Common myeloid progenitor, CD34-positive (primary cell): ENCODE data around the gene MCUB.

Experiments used
- CTCF ChIA-PET: fragments of 350-600 bp; sonication (Branson Sonifier 250); formaldehyde crosslinking; loops from one replicate; lab custom pipeline; 2021; ENCODE audit warnings: antibody characterized with exemption; lab: Charles Lee
- POLR2A ChIA-PET: fragments of 350-600 bp; sonication (Branson Sonifier 250); formaldehyde crosslinking; loops from one replicate; lab custom pipeline; 2021; ENCODE audit warnings: antibody characterized with exemption; lab: Charles Lee
- DNase-seq, 3 donors: peaks; one replicate each; pipeline versions ENCODE4 v3.0.0 to v3.0.0-alpha.2; 2013
- H3K27ac ChIP-seq, 2 experiments: 1 replicate in 1 of 2; 2 replicates in 1 of 2; pipeline ENCODE4 v1.7.0; 2013; ENCODE audit warnings: inconsistent platforms in 2 of 2, low read length in 2 of 2, mild to moderate bottlenecking in 2 of 2, low read depth in 1 of 2, moderate library complexity in 1 of 2; ENCODE audit not compliant: severe bottlenecking in 2 of 2, insufficient read depth in 1 of 2, poor library complexity in 1 of 2
- H3K27me3 ChIP-seq, 5 experiments: replicated peaks in 2 of 5; 1 replicate in 3 of 5; 2 replicates in 2 of 5; pipeline versions ENCODE4 v1.6.1 to v1.7.0; 2013; ENCODE audit warnings: low read length in 4 of 5, mild to moderate bottlenecking in 2 of 5, moderate library complexity in 2 of 5, inconsistent platforms in 1 of 5; ENCODE audit not compliant: insufficient read depth in 5 of 5, control insufficient read depth in 4 of 5
- H3K36me3 ChIP-seq, 4 experiments: 1 replicate in 2 of 4; 2 replicates in 2 of 4; pipeline versions ENCODE4 v1.6.1 to v1.7.0; 2013; ENCODE audit warnings: low read length in 3 of 4, control low read depth in 1 of 4, mild to moderate bottlenecking in 1 of 4; ENCODE audit not compliant: control insufficient read depth in 4 of 4, insufficient read depth in 4 of 4
- H3K4me1 ChIP-seq, 4 experiments: 1 replicate in 3 of 4; 2 replicates in 1 of 4; pipeline versions ENCODE4 v1.6.1 to v1.7.1; 2013; ENCODE audit warnings: low read length in 3 of 4, mild to moderate bottlenecking in 3 of 4, control low read depth in 1 of 4, inconsistent platforms in 1 of 4, moderate library complexity in 1 of 4; ENCODE audit not compliant: control insufficient read depth in 4 of 4, insufficient read depth in 4 of 4; ENCODE audit errors: control extremely low read depth in 1 of 4
- H3K4me3 ChIP-seq, 7 experiments: 1 replicate in 4 of 7; 2 replicates in 3 of 7; pipeline versions ENCODE4 v1.5.1 to v1.7.0; 2013; ENCODE audit warnings: mild to moderate bottlenecking in 7 of 7, low read length in 6 of 7, moderate library complexity in 6 of 7, inconsistent platforms in 2 of 7, low read depth in 2 of 7, control low read depth in 1 of 7; ENCODE audit not compliant: insufficient read depth in 4 of 7, control insufficient read depth in 1 of 7; ENCODE audit errors: extremely low read depth in 1 of 7
- H3K9me3 ChIP-seq, 5 experiments: 1 replicate in 4 of 5; 2 replicates in 1 of 5; pipeline versions ENCODE4 v1.6.1 to v1.7.1; 2013; ENCODE audit warnings: low read length in 4 of 5, mild to moderate bottlenecking in 2 of 5, inconsistent platforms in 1 of 5, low read depth in 1 of 5, moderate library complexity in 1 of 5; ENCODE audit not compliant: control insufficient read depth in 4 of 5, insufficient read depth in 2 of 5; ENCODE audit errors: control extremely low read depth in 1 of 5
- WGBS: methylation state at CpG from one replicate; pipeline ENCODE4 v1.1.5; 2013; ENCODE audit not compliant: insufficient coverage; 5-methylcytosine and 5-hydroxymethylcytosine counted together

Gene MCUB

DNA sequence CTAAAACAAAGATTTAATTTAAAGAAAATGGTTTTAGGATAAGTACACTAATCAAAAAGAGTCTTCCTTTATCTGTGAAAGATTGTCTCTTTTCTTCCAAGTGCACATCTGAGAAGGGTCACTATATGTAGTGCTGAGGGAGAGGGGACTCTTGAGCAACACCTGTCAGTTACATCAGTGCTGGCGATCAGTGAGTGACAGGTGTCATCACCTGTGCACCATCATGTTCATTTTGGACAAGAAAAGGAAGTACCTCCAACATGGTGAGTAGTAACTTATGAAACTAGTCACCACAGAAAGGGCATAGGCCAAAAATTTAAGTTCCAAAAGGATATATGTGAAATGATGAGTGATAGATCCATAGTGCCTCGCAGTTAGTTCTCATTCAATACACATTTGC is 55.7 kb downstream of the MCUB start:
- Histone ChIP-seq H3K4me1 (no peaks in the 10 kb centered on the region), H3K9me3 (peaks cover 0 to 11% (median 3%) of the 10 kb centered on the region in 5 experiments)

DNA sequence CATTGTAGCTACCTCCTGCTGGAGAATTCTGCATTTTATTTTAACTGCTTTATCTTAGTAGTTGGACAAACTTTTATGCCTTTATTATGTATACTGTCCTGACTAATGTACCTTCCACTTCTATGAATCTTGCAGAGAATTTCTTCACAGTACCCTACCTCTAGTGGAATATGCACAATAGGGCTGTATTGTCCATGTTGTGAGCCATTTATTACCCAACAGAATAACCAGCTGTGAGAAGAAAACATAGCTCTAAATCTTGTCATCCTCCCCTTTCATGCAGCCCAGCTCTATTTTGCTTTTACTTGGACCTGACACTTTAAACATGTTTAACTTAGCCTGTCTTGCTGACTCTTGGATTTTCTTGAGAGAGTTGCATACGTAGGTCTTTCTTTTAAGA is 56.2 kb downstream of the MCUB start:
- H3K27me3 ChIP-seq: no peaks in the 10 kb centered on the region
- DNase-seq: no peak
- H3K27ac ChIP-seq: no peak overlapping the region
- H3K4me1 ChIP-seq: no peaks in the 10 kb centered on the region
- peaks cover 0 to 6% (median under 1%) of the 10 kb centered on the region in 5 experiments for H3K9me3 ChIP-seq
- peaks cover 0 to 5% (median 0%) of the 10 kb centered on the region in 4 experiments for H3K36me3 ChIP-seq
- CTCF ChIA-PET: no interaction called here
- WGBS: no CpG with 5 or more reads among the region's 1 CpG
- POLR2A ChIA-PET: no interaction called here
- no peak overlapping the region for H3K4me3 ChIP-seq

More for the DNA sequence above, 55.7 kb downstream of the MCUB start:
- Histone ChIP-seq H3K27ac (no peak overlapping the region), H3K36me3 (peaks cover 0 to 5% (median 0%) of the 10 kb centered on the region in 4 experiments), H3K27me3 (no peaks in the 10 kb centered on the region), H3K4me3 (no peak overlapping the region)
- POLR2A ChIA-PET: interaction anchor here (0.7 kb wide), 1 partner anchor 8 kb away, joined by 3 read pairs; no protein-coding TSS in a partner anchor
- 89% methylated on average over 1 of the region's 2 CpGs for WGBS
- DNase-seq: no peak
- CTCF ChIA-PET: interaction anchor here (1.0 kb wide), 1 partner anchor 10 kb away, joined by 3 read pairs; no protein-coding TSS in a partner anchor

DNA sequence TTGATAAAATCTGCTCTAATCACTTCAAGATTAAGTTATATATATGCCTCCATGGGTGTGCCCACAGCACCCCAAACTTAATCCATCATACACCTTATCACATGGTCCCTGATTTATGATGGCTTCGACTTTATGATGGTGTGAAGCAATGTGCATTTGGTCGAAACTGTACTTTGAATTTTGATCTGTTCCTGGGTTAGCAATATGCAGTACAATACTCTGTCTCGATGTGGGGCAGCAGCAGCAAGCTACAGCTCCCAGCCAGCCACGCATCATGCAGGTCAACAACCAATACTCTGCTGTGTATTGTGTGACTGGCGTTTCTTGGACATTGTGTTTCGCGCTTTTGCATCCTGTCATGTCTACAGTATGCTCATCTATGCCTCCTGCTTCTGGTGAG is 62.6 kb downstream of the MCUB start:
- H3K9me3 ChIP-seq: no peaks in the 10 kb centered on the region

DNA sequence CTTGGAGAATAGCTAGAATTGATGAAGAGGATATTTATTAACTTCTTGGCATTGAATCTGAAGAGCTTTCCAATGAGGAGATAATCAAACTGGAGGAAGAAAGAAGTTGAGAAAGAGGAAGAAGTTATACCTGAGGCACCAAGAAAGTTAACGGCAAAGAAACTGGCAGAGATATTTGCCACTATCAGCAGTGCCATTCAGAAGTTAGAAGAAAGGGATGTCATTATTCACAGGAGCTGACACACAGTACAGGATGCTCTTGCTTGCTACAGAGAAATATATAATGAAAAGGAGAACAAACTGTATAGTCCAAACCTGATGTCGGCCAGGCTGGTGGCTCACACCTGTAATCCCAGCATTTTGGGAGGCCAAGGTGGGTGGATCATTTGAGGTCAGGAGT is 64.5 kb downstream of the MCUB start:
- ChIA-PET CTCF (interaction anchor here (0.7 to 2.3 kb wide), 5 partner anchors 12 to 192 kb away, joined by 3 to 5 read pairs (median 5); no protein-coding TSS in a partner anchor), POLR2A (no interaction called here)
- no peaks in the 10 kb centered on the region for H3K9me3 ChIP-seq
- WGBS: 0% methylated on average over 2 of the region's 2 CpGs
- H3K27ac ChIP-seq: no peak overlapping the region
- no peaks in the 10 kb centered on the region for H3K27me3 ChIP-seq
- H3K36me3 ChIP-seq: no peaks in the 10 kb centered on the region
- peaks cover 0 to 12% (median 3%) of the 10 kb centered on the region in 4 experiments for H3K4me1 ChIP-seq
- no peak overlapping the region for H3K4me3 ChIP-seq
- DNase-seq: peak in 2 of 3 donors; percentile 75 to 88

More for the DNA sequence above, 62.6 kb downstream of the MCUB start:
- CTCF ChIA-PET: no interaction called here
- Histone ChIP-seq H3K4me3 (no peak overlapping the region), H3K27ac (no peak overlapping the region), H3K36me3 (no peaks in the 10 kb centered on the region), H3K4me1 (peaks cover 0 to 3% (median 1%) of the 10 kb centered on the region in 4 experiments), H3K27me3 (no peaks in the 10 kb centered on the region)
- POLR2A ChIA-PET: no interaction called here
- 98% methylated on average over 6 of the region's 7 CpGs for WGBS
- DNase-seq: no peak

- WGBS: 90% methylated on average over 4 of the region's 4 CpGs
- DNase-seq: no peak
- H3K4me3 ChIP-seq: no peak overlapping the region
- H3K27me3 ChIP-seq: no peaks in the 10 kb centered on the region
- H3K4me1 ChIP-seq: peaks cover 10 to 32% (median 19%) of the 10 kb centered on the region in 4 experiments
- no peaks in the 10 kb centered on the region for H3K36me3 ChIP-seq
- no peak overlapping the region for H3K27ac ChIP-seq
- no peaks in the 10 kb centered on the region for H3K9me3 ChIP-seq
- ChIA-PET CTCF (interaction anchor here (1.7 kb wide), 1 partner anchor 9 kb away, joined by 3 read pairs; no protein-coding TSS in a partner anchor), POLR2A (no interaction called here)
Observed at GRCh38 chr4:109627361-109627760, 67.3 kb downstream of the MCUB start.

DNA sequence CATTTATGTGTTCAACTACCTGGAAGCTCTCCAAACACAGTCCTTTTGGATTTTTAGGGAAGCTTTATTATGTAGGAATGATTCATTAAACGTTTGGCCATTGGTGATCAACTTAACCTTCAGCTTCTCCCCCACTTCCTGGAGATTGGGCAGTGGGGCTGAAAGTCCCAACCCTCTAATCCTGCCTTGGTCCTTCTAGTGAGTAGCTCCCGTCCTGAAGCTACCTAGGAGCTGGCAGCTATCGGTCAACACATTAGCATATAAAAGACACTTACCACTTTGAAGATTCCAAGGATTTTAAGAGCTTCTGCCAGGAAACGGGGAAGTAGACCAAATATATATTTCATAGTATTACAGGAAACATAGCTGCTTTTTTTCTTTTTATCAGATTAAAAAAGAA is 69.7 kb downstream of the MCUB start:
- POLR2A ChIA-PET: no interaction called here

GRCh38 chr4:109631532-109632108 is 71.6 kb downstream of the MCUB start:
- peaks cover 11 to 33% (median 20%) of the 10 kb centered on the region in 4 experiments for H3K4me1 ChIP-seq
- H3K36me3 ChIP-seq: peaks cover 0 to 2% (median 0%) of the 10 kb centered on the region in 4 experiments
- H3K27ac ChIP-seq: peak overlapping the region in 1 of 2 experiments; percentile 46
- H3K27me3 ChIP-seq: no peaks in the 10 kb centered on the region
- no peaks in the 10 kb centered on the region for H3K9me3 ChIP-seq
- ChIA-PET POLR2A (no interaction called here), CTCF (interaction anchor here (0.7 to 2.6 kb wide), 6 partner anchors 9 to 199 kb away, joined by 3 to 8 read pairs (median 6); no protein-coding TSS in a partner anchor)
- 0% methylated on average over 3 of the region's 5 CpGs for WGBS
- peak overlapping the region in 5 of 7 experiments; percentile 12 to 58 (median 47) for H3K4me3 ChIP-seq
- peak in 2 of 3 donors; percentile 41 to 61 for DNase-seq

More for the DNA sequence above, 69.7 kb downstream of the MCUB start:
- CTCF ChIA-PET: interaction anchor here (0.8 to 2.6 kb wide), 7 partner anchors 8 to 69 kb away, joined by 3 to 8 read pairs (median 4); no protein-coding TSS in a partner anchor
- Histone ChIP-seq H3K4me3 (no peak overlapping the region), H3K9me3 (no peaks in the 10 kb centered on the region), H3K27ac (no peak overlapping the region), H3K27me3 (no peaks in the 10 kb centered on the region), H3K4me1 (peaks cover 11 to 35% (median 20%) of the 10 kb centered on the region in 4 experiments), H3K36me3 (no peaks in the 10 kb centered on the region)
- no CpG with 5 or more reads among the region's 4 CpGs for WGBS
- no peak for DNase-seq
